ENCODE measurements around the gene NAT16.

DNA sequence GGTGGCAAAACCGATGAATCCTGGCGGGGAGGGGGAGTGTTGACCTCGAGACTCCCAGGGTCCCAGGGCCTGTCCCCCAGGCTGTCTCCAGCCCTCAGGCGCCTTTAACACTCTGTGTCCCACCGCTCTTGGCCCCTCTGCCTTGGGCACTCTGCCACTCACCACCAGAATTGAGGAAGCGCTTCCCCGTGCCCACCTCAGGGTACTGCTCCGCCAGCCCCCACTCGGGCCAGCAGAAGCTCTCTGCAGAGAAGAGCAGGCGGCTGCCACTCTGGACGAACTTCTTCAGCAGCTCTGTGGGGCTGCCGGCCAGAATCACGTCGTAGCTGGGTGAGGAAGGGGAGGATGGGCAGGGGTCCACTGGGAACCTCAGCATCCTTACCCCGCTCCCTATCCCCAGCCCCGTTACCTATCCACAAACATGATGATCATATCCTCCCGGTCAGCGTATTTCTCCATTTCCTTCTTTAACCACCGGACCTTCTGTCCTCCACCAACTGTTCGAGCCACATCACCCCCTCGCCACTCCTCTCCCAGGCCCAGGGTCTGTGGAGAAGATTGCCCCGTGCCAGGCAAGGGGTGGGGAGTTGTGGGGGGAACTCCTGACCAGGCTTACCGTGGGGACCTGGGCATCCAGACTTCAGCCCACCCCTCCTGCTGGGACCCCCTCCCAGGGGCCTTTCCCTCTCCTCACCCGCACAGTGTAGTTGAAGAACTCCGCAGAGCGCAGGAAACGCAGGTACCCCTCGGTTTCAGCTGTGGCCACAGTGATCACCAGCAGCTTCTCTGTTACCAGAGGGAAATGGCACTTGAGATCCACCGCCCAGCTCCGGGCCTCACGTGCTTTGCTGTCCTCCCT is 36.1 kb upstream of the NAT16 start:
- TF ChIP-seq POLR2A (IDR thresholded peaks at IDR 0.05) (no peak), EP300 (IDR thresholded peaks at IDR 0.05) (no peak)
- TF ChIP-seq, protein P1, sequence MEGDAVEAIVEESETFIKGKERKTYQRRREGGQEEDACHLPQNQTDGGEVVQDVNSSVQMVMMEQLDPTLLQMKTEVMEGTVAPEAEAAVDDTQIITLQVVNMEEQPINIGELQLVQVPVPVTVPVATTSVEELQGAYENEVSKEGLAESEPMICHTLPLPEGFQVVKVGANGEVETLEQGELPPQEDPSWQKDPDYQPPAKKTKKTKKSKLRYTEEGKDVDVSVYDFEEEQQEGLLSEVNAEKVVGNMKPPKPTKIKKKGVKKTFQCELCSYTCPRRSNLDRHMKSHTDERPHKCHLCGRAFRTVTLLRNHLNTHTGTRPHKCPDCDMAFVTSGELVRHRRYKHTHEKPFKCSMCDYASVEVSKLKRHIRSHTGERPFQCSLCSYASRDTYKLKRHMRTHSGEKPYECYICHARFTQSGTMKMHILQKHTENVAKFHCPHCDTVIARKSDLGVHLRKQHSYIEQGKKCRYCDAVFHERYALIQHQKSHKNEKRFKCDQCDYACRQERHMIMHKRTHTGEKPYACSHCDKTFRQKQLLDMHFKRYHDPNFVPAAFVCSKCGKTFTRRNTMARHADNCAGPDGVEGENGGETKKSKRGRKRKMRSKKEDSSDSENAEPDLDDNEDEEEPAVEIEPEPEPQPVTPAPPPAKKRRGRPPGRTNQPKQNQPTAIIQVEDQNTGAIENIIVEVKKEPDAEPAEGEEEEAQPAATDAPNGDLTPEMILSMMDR (IDR thresholded peaks at IDR 0.05), result no peak

All from gastroesophageal sphincter (tissue), 3 donors.